Transverse colon (tissue), 4 donors: ENCODE results near the gene PCNP. TPM values are rescaled to one million over a fixed set of nuclear protein-coding genes. Genes with fewer than 3 reads are reported as not detected.

Experiments used
- DNase-seq: peaks from one replicate; pipeline ENCODE4 v3.0.0-alpha.2; 2019
- H3K27ac ChIP-seq, 4 donors: fragments of 200-600 bp; sonication (generic); 2 replicates each; pipeline ENCODE4 v1.5.1; 2016 to 2018; ENCODE audit warnings: inconsistent platforms in 4 of 4
- H3K27me3 ChIP-seq: fragments of 200-600 bp; sonication (generic); 2 replicates; pipeline ENCODE4 v1.5.1; 2017; ENCODE audit warnings: inconsistent platforms
- H3K36me3 ChIP-seq, 4 donors: fragments of 200-600 bp; sonication (generic); 2 replicates each; pipeline ENCODE4 v1.5.1; 2017 to 2019; ENCODE audit warnings: inconsistent platforms in 4 of 4
- H3K4me1 ChIP-seq, 4 donors: fragments of 200-600 bp; sonication (generic); 2 replicates each; pipeline ENCODE4 v1.5.1; 2017 to 2020; ENCODE audit warnings: inconsistent platforms in 4 of 4
- H3K4me3 ChIP-seq, 4 donors: fragments of 200-600 bp; sonication (generic); 1 replicate in 1 of 4; 2 replicates in 3 of 4; pipeline versions ENCODE4 v1.5.1 to v1.6.1; 2017 to 2019; ENCODE audit warnings: inconsistent platforms in 4 of 4
- H3K9me3 ChIP-seq, 2 donors: fragments of 200-600 bp; sonication (generic); 2 replicates each; pipeline ENCODE4 v1.5.1; 2017 to 2019; ENCODE audit warnings: inconsistent platforms in 2 of 2
- EP300 ChIP-seq: sonication (generic); formaldehyde crosslinking; IDR thresholded peaks from one replicate; pipeline ENCODE4 v1.6.1; 2017; ENCODE audit warnings: antibody characterized with exemption, low read depth
- POLR2AphosphoS5 ChIP-seq, 3 donors: sonication (generic); formaldehyde crosslinking; IDR thresholded peaks; one replicate each; pipeline ENCODE4 v1.6.1; 2016; ENCODE audit warnings: antibody characterized with exemption in 3 of 3
- WGBS, 2 donors: methylation state at CpG; one replicate each; pipeline ENCODE4 v1.1.5; 2018; ENCODE audit warnings: low coverage in 1 of 2; 5-methylcytosine and 5-hydroxymethylcytosine counted together
- in situ Hi-C, 4 donors: fragments of 200-750 bp; cut with MboI; loops; one replicate each; pipeline versions ENCODE4 v1.15.0 to v1.15.1; 2017; ENCODE audit warnings: low sequenced_read_pairs in 3 of 4, low pct_ligation_motif_present in 1 of 4, low pct_unique_long_range_greater_than_20kb in 1 of 4
- intact Hi-C: fragments of 100-400 bp; cut with DNase I; formaldehyde crosslinking; loops from one replicate; pipeline ENCODE4 v1.15.1; 2023; ENCODE audit warnings: low total_unique reads
- small RNA-seq, 4 donors: library from RNA; depleted of rRNA; stranded (forward); fragments of <200 nt; gene quantifications; one replicate each; pipeline ENCODE3, GENCODE V24; 2016
- total RNA-seq, 4 donors: library from RNA; depleted of rRNA; stranded (reverse); fragments of >200 nt; gene quantifications; one replicate each; pipeline ENCODE4 v1.1.0, GENCODE V29; 2016

The PCNP gene
- total RNA-seq, 4 donors from 2014 or later, result 55.7 to 95.7 (median 71.9) TPM

- Histone ChIP-seq H3K27me3 (no peaks in the 10 kb centered on the region), H3K36me3 (no peaks in the 10 kb centered on the region), H3K9me3 (no peaks in the 10 kb centered on the region), H3K4me1 (peaks cover 0 to 7% (median 2%) of the 10 kb centered on the region in 4 donors), H3K4me3 (no peak overlapping the region), H3K27ac (no peak overlapping the region)
- no peak for TF ChIP-seq EP300
- WGBS, 2 donors, result 88% methylated on average over 3 of the region's 3 CpGs; no CpG with 5 or more reads in 1 of the 2 donors
- intact Hi-C loops (no loop called here), in situ Hi-C loops (no loop called here)
- no peak for DNase-seq
Observed at GRCh38 chr3:101642441-101642840, 68.5 kb downstream of the PCNP start.

GRCh38 chr3:101643009-101643844 lies 69.2 kb downstream of the PCNP start:
- in situ Hi-C loops (no loop called here), intact Hi-C loops (no loop called here)
- no peak for TF ChIP-seq POLR2AphosphoS5 (IDR thresholded peaks at IDR 0.05)
- Histone ChIP-seq H3K36me3 (peaks cover 0 to 3% (median 0%) of the 10 kb centered on the region in 4 donors), H3K4me1 (peaks cover 0 to 7% (median 2%) of the 10 kb centered on the region in 4 donors), H3K4me3 (no peak overlapping the region), H3K9me3 (no peaks in the 10 kb centered on the region), H3K27ac (no peak overlapping the region), H3K27me3 (no peaks in the 10 kb centered on the region)
- 88 to 93% methylated on average over 8 of the region's 8 CpGs for WGBS, 2 donors
- no peak for DNase-seq

Small RNA genes within 50 kb of the gene (small RNA-seq; reads per million reads assigned to genes)
- gene RF00019, result 0 reads per million in 4 donors
- 0 reads per million in 4 donors for gene RNU6-1256P

Other genes starting within 250 kb of the PCNP start
- 10 to 100 TPM; 11.9 to 26.2 (median 20.3) TPM for gene SENP7, start 61.0 kb upstream of the PCNP start, total RNA-seq
- gene TRMT10C, start 12.3 kb upstream of the PCNP start, total RNA-seq, result 10 to 100 TPM in 2 of 4 donors, 1 to 10 TPM in 2; 5.0 to 15.0 (median 11.0) TPM
- gene ZBTB11, start 103.0 kb downstream of the PCNP start, total RNA-seq, result 10 to 100 TPM; 11.6 to 29.1 (median 21.5) TPM
- 100 to 1,000 TPM; 215 to 997 (median 604) TPM for gene RPL24, start 112.5 kb downstream of the PCNP start, total RNA-seq
- 10 to 100 TPM in 1 of 4 donors, 1 to 10 TPM in 3; 1.1 to 22.1 (median 6.1) TPM for gene CEP97, start 150.4 kb downstream of the PCNP start, total RNA-seq
- 1 to 10 TPM; 2.2 to 8.1 (median 2.9) TPM for gene NXPE3, start 205.0 kb downstream of the PCNP start, total RNA-seq